HG03460 (cell line): ENCODE data around the gene RNPEP.
"Not testable (repeated sequence)": the region's sequence is repeated elsewhere in the genome, so short reads cannot be mapped to it uniquely, and the experiment has no call there.

Experiments used
- ATAC-seq: cut with Tn5 transposase; IDR thresholded peaks from one replicate; pipeline ENCODE4 v1.9.1; 2021; ENCODE audit not compliant: unreplicated experiment

The RNPEP gene

GRCh38 chr1:201982623-201983379 lies at the start of gene RNPEP:
RNPEP (plus strand) TSS chr1:201982648; CDS start chr1:201982667, 19 bp downstream.
- peak; percentile 61 for ATAC-seq

- ATAC-seq = no peak
Measured at GRCh38 chr1:201933840-201934430, 48.5 kb upstream of the RNPEP start.

- no peak for ATAC-seq
Measured at GRCh38 chr1:201937624-201938213, 44.7 kb upstream of the RNPEP start.

- ATAC-seq = no peak
Measured at GRCh38 chr1:201938440-201939035, 43.9 kb upstream of the RNPEP start.

- ATAC-seq = no peak
Measured at GRCh38 chr1:201939148-201939547, 43.3 kb upstream of the RNPEP start.

- no peak for ATAC-seq
Measured at GRCh38 chr1:201939574-201939973, 42.9 kb upstream of the RNPEP start.

GRCh38 chr1:201940316-201940715 lies 42.1 kb upstream of the RNPEP start:
- ATAC-seq = not testable (repeated sequence)

GRCh38 chr1:201941420-201942128 lies 40.9 kb upstream of the RNPEP start:
- no peak for ATAC-seq

- no peak for ATAC-seq
Measured at GRCh38 chr1:201942129-201942495, 40.3 kb upstream of the RNPEP start.

GRCh38 chr1:201944002-201944401 lies 38.4 kb upstream of the RNPEP start:
- no peak for ATAC-seq

- ATAC-seq = no peak
Measured at GRCh38 chr1:201944639-201945038, 37.8 kb upstream of the RNPEP start.

GRCh38 chr1:201945157-201945556 lies 37.3 kb upstream of the RNPEP start:
- no peak for ATAC-seq

- ATAC-seq = no peak
Measured at GRCh38 chr1:201945863-201946223, 36.6 kb upstream of the RNPEP start.

GRCh38 chr1:201946224-201946908 lies 36.1 kb upstream of the RNPEP start, which contains the start of gene LMOD1:
LMOD1 (minus strand) TSS chr1:201946548; CDS start chr1:201946340, 208 bp downstream.
- ATAC-seq = no peak

- no peak for ATAC-seq
Measured at GRCh38 chr1:201947697-201948008, 34.8 kb upstream of the RNPEP start.

GRCh38 chr1:201949491-201949890 lies 33.0 kb upstream of the RNPEP start:
- ATAC-seq = no peak

- ATAC-seq = no peak
Measured at GRCh38 chr1:201954263-201955008, 28.0 kb upstream of the RNPEP start.

GRCh38 chr1:201955009-201955728 lies 27.3 kb upstream of the RNPEP start, which contains the start of gene TIMM17A:
TIMM17A (plus strand) TSS chr1:201955503; CDS start chr1:201955527, 24 bp downstream.
- ATAC-seq = peak; percentile 99

- peak; percentile 37 for ATAC-seq
Measured at GRCh38 chr1:201955729-201956143, 26.7 kb upstream of the RNPEP start.
